ENCODE results near the gene ROR2.
"Not testable (repeated sequence)": the region's sequence is repeated elsewhere in the genome, so short reads cannot be mapped to it uniquely, and the experiment has no call there.

Gene ROR2

GRCh38 chr9:91923145-91923544, 26.9 kb downstream of the ROR2 start:
- no peak for DNase-seq

- DNase-seq = no peak
These were observed 28.7 kb downstream of the ROR2 start for GRCh38 chr9:91921371-91921770.

- DNase-seq = no peak
These were observed 29.2 kb downstream of the ROR2 start for GRCh38 chr9:91920630-91921350.

GRCh38 chr9:91919621-91920020, 30.4 kb downstream of the ROR2 start:
- DNase-seq = no peak

- DNase-seq = no peak
These were observed 32.6 kb downstream of the ROR2 start for GRCh38 chr9:91917436-91917835.

- no peak for DNase-seq
These were observed 34.3 kb downstream of the ROR2 start for GRCh38 chr9:91915524-91916263.

- DNase-seq = no peak
These were observed 35.1 kb downstream of the ROR2 start for GRCh38 chr9:91914937-91915336.

GRCh38 chr9:91914404-91914803, 35.6 kb downstream of the ROR2 start:
- DNase-seq = no peak

GRCh38 chr9:91913986-91914385, 36.0 kb downstream of the ROR2 start:
- no peak for DNase-seq

- no peak for DNase-seq
These were observed 36.9 kb downstream of the ROR2 start for GRCh38 chr9:91913096-91913495.

GRCh38 chr9:91911657-91912056, 38.4 kb downstream of the ROR2 start:
- no peak for DNase-seq

GRCh38 chr9:91909256-91909655, 40.8 kb downstream of the ROR2 start:
- not testable (repeated sequence) for DNase-seq

GRCh38 chr9:91908746-91909145, 41.3 kb downstream of the ROR2 start:
- DNase-seq = no peak

- no peak for DNase-seq
These were observed 41.8 kb downstream of the ROR2 start for GRCh38 chr9:91908293-91908623.

GRCh38 chr9:91907484-91908292, 42.3 kb downstream of the ROR2 start:
- DNase-seq = no peak

- no peak for DNase-seq
These were observed 44.0 kb downstream of the ROR2 start for GRCh38 chr9:91905991-91906469.

GRCh38 chr9:91905237-91905650, 44.8 kb downstream of the ROR2 start:
- no peak for DNase-seq

GRCh38 chr9:91904588-91905236, 45.3 kb downstream of the ROR2 start:
- no peak for DNase-seq

- DNase-seq = no peak
These were observed 46.7 kb downstream of the ROR2 start for GRCh38 chr9:91903126-91903911.

- DNase-seq = no peak
These were observed 47.4 kb downstream of the ROR2 start for GRCh38 chr9:91902475-91903125.

- no peak for DNase-seq
These were observed 49.2 kb downstream of the ROR2 start for GRCh38 chr9:91900797-91901177.
